SK-N-MC (cell line): ENCODE measurements around the gene SPDYE6.

ENCODE experiments used
- FOXP2 ChIP-seq: optimal IDR thresholded peaks from 2 replicates; pipeline ENCODE3; 2011; ENCODE audit warnings: mild to moderate bottlenecking, moderate library complexity; ENCODE audit not compliant: insufficient read depth; ENCODE audit errors: extremely low read length, control extremely low read depth
- POLR2AphosphoS5 ChIP-seq: IDR thresholded peaks from 2 replicates; pipeline ENCODE4 v1.6.1; 2012; ENCODE audit warnings: mild to moderate bottlenecking, low read depth, low read length, borderline replicate concordance

- TF ChIP-seq FOXP2 (no peak), POLR2AphosphoS5 (no peak)
Measured at GRCh38 chr7:102300643-102301221, 55.5 kb downstream of the SPDYE6 start.
